ENCODE data around the gene ANKH. TPM values are rescaled to one million over a fixed set of nuclear protein-coding genes. Genes with fewer than 3 reads are reported as not detected.
A peak's percentile ranks its signal among the peaks of the same experiment; 100 is the strongest.

ANKH gene
- total and polyA plus RNA-seq, 2 of the 13 experiments (the other 11 are each of a cell fraction or from before 2014, with no cell fraction given) = 25.0 to 36.0 TPM

GRCh38 chr5:14728459-14728938, 143.1 kb downstream of the ANKH start (continued):
- TF ChIP-seq ZNF557 (CRISPR knock-in tag; IDR thresholded peaks at IDR 0.05) = 0 out of 2 replicates have a peak, but pooled peaks have one; percentile 22
- TF ChIP-seq ZNF3 (CRISPR knock-in tag; IDR thresholded peaks at IDR 0.05) = no peak
- TF ChIP-seq ZBTB34 (CRISPR knock-in tag; IDR thresholded peaks at IDR 0.05) = 0 out of 2 replicates have a peak, but pooled peaks have one; percentile 71
- no peak for TF ChIP-seq CREB1 (IDR thresholded peaks at IDR 0.05)
- TF ChIP-seq CREB1 (CRISPR knock-in tag; IDR thresholded peaks at IDR 0.05) = peak; percentile 49; the same call in 1 of the 2 replicates
- no peak for TF ChIP-seq ZNF276 (CRISPR knock-in tag; IDR thresholded peaks at IDR 0.05; ENCODE audit: low read depth)
- no peak for TF ChIP-seq RELA (CRISPR knock-in tag; IDR thresholded peaks at IDR 0.05)
- peak; percentile 82 for TF ChIP-seq HMG20A (CRISPR knock-in tag; IDR thresholded peaks at IDR 0.05; ENCODE audit: borderline replicate concordance)
- 0 out of 2 replicates have a peak, but pooled peaks have one; percentile 63 for TF ChIP-seq ZNF782 (CRISPR knock-in tag; IDR thresholded peaks at IDR 0.05; ENCODE audit: borderline replicate concordance)
- TF ChIP-seq ZNF232 (CRISPR knock-in tag; IDR thresholded peaks at IDR 0.05; ENCODE audit: borderline replicate concordance) = no peak
- no peak for TF ChIP-seq CHCHD3 (CRISPR knock-in tag; IDR thresholded peaks at IDR 0.05)
- no peak for TF ChIP-seq PRDM4 (CRISPR knock-in tag; IDR thresholded peaks at IDR 0.05; ENCODE audit: borderline replicate concordance)
- TF ChIP-seq PPARG (CRISPR knock-in tag; conservative IDR thresholded peaks at IDR 0.05) = peak; percentile 65
- peak; percentile 99 for TF ChIP-seq ZNF281 (CRISPR knock-in tag; IDR thresholded peaks at IDR 0.05; ENCODE audit: borderline replicate concordance)
- TF ChIP-seq MTA3 (CRISPR knock-in tag; IDR thresholded peaks at IDR 0.05) = no peak
- 0 out of 2 replicates have a peak, but pooled peaks have one; percentile 49 for TF ChIP-seq ZNF510 (CRISPR knock-in tag; IDR thresholded peaks at IDR 0.05; ENCODE audit: low read depth)
- TF ChIP-seq TP53 (CRISPR knock-in tag; conservative IDR thresholded peaks at IDR 0.05) = 0 out of 2 replicates have a peak, but pooled peaks have one; percentile 67
- 0 out of 2 replicates have a peak, but pooled peaks have one; percentile 42 for TF ChIP-seq ZNF563 (CRISPR knock-in tag; IDR thresholded peaks at IDR 0.05)
- peak; percentile 95 for TF ChIP-seq BCL6 (CRISPR knock-in tag; IDR thresholded peaks at IDR 0.05)
- peak; percentile 88 for TF ChIP-seq MAX (IDR thresholded peaks at IDR 0.05)
- TF ChIP-seq HOXA5 (CRISPR knock-in tag; IDR thresholded peaks at IDR 0.05) = 0 out of 2 replicates have a peak, but pooled peaks have one; percentile 35
- TF ChIP-seq ZNF629 (CRISPR knock-in tag; conservative IDR thresholded peaks at IDR 0.05) = 0 out of 2 replicates have a peak, but pooled peaks have one; percentile 44
- TF ChIP-seq SOX5 (CRISPR knock-in tag; IDR thresholded peaks at IDR 0.05; ENCODE audit: borderline replicate concordance) = peak; percentile 100
